Measurements from ENCODE around the gene COL8A1.

DNA sequence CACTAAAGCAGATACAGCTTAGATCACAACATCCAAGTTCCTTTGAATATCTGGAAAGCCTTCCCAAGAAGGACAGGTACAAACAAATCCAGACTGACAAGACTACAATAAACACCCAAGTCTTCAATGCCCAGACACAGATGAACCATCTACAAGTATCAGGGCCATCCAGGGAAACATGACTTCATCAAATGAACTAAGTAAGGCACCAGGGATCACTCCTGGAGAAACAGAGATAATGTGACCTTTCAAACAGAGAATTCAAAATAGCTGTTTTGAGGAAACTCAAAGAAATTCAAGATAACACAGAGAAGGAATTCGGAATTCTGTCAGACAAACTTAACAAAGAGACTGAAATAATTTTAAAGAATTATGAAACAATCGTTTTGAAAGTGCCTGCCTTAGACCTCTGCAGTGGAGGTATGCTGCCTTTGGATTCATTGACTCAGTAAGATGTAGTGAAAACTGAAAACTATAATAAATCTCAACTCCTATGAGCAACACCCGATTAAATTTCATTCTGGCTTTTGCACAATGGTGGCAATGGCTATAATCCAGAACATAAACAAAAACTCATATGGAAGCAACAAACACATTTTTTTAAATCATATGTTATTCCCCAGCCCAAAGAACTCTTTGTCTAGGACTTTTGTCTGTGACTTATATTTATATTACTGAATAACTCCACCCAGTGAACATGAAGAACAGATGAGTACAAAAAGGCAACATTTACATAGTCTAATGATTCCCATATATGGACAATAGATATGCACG, 12.6 kb upstream of the COL8A1 start:
- TF ChIP-seq, protein P1, sequence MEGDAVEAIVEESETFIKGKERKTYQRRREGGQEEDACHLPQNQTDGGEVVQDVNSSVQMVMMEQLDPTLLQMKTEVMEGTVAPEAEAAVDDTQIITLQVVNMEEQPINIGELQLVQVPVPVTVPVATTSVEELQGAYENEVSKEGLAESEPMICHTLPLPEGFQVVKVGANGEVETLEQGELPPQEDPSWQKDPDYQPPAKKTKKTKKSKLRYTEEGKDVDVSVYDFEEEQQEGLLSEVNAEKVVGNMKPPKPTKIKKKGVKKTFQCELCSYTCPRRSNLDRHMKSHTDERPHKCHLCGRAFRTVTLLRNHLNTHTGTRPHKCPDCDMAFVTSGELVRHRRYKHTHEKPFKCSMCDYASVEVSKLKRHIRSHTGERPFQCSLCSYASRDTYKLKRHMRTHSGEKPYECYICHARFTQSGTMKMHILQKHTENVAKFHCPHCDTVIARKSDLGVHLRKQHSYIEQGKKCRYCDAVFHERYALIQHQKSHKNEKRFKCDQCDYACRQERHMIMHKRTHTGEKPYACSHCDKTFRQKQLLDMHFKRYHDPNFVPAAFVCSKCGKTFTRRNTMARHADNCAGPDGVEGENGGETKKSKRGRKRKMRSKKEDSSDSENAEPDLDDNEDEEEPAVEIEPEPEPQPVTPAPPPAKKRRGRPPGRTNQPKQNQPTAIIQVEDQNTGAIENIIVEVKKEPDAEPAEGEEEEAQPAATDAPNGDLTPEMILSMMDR (conservative IDR thresholded peaks at IDR 0.05 in 1 of 2, IDR thresholded peaks at IDR 0.05 in 1 of 2; ENCODE audit: extremely low read depth in 1 of 2, insufficient read depth in 1 of 2, low read depth in 1 of 2, low read length in 2 of 2), result no peak
- no peak for TF ChIP-seq EZH2 (IDR thresholded peaks at IDR 0.05; ENCODE audit: borderline replicate concordance, low read length)
